HEK293 (cell line): Measurements from ENCODE around the gene CNOT6L.

Source experiments
- GLI2 ChIP-seq: fragments of 450-650 bp; formaldehyde crosslinking; IDR thresholded peaks from 2 replicates; pipeline ENCODE4; 2017; ENCODE audit warnings: missing biosample characterization, missing genetic modification characterization, low read depth, borderline replicate concordance
- KLF1 ChIP-seq: fragments of 450-650 bp; formaldehyde crosslinking; IDR thresholded peaks from 2 replicates; pipeline ENCODE4 v1.5.1; 2016; ENCODE audit warnings: missing biosample characterization, missing genetic modification characterization
- KLF17 ChIP-seq: fragments of 450-650 bp; formaldehyde crosslinking; IDR thresholded peaks from 2 replicates; pipeline ENCODE4 v1.5.1; 2016; ENCODE audit warnings: missing biosample characterization, missing genetic modification characterization
- KLF8 ChIP-seq: fragments of 450-650 bp; formaldehyde crosslinking; IDR thresholded peaks from 2 replicates; pipeline ENCODE4 v1.5.1; 2016; ENCODE audit warnings: missing biosample characterization, missing genetic modification characterization
- PRDM6 ChIP-seq: fragments of 450-650 bp; formaldehyde crosslinking; IDR thresholded peaks from 2 replicates; pipeline ENCODE4 v1.5.1; 2017; ENCODE audit warnings: missing biosample characterization, missing genetic modification characterization
- RBAK ChIP-seq: fragments of 450-650 bp; formaldehyde crosslinking; IDR thresholded peaks from 2 replicates; pipeline ENCODE4 v1.5.1; 2016; ENCODE audit warnings: missing biosample characterization, missing genetic modification characterization
- REPIN1 ChIP-seq: fragments of 450-650 bp; formaldehyde crosslinking; IDR thresholded peaks from 2 replicates; pipeline ENCODE4 v1.5.1; 2017; ENCODE audit warnings: missing biosample characterization, missing genetic modification characterization, low read depth
- TRIM28 ChIP-seq: IDR thresholded peaks from 2 replicates; pipeline ENCODE4 v1.6.1; 2011; ENCODE audit warnings: low read length, control low read depth, borderline replicate concordance
- YY2 ChIP-seq: fragments of 450-650 bp; formaldehyde crosslinking; IDR thresholded peaks from 2 replicates; pipeline ENCODE4 v1.5.1; 2016; ENCODE audit warnings: missing biosample characterization, missing genetic modification characterization
- ZBTB11 ChIP-seq: fragments of 450-650 bp; formaldehyde crosslinking; conservative IDR thresholded peaks from 2 replicates; pipeline ENCODE4 v1.5.1; 2016; ENCODE audit warnings: low read depth, missing biosample characterization, missing genetic modification characterization
- ZNF138 ChIP-seq: fragments of 450-650 bp; formaldehyde crosslinking; IDR thresholded peaks from 2 replicates; pipeline ENCODE4 v1.5.1; 2016; ENCODE audit warnings: missing biosample characterization, missing genetic modification characterization, borderline replicate concordance
- ZNF16 ChIP-seq: fragments of 450-650 bp; formaldehyde crosslinking; IDR thresholded peaks from 2 replicates; pipeline ENCODE4 v1.5.1; 2016; ENCODE audit warnings: low read depth, missing biosample characterization, missing genetic modification characterization
- ZNF221 ChIP-seq: fragments of 450-650 bp; formaldehyde crosslinking; IDR thresholded peaks from 2 replicates; pipeline ENCODE4 v1.5.1; 2017; ENCODE audit warnings: missing biosample characterization, missing genetic modification characterization, borderline replicate concordance
- ZNF311 ChIP-seq: fragments of 450-650 bp; formaldehyde crosslinking; IDR thresholded peaks from 2 replicates; pipeline ENCODE4 v1.5.1; 2017; ENCODE audit warnings: missing biosample characterization, missing genetic modification characterization, borderline replicate concordance
- ZNF404 ChIP-seq: fragments of 450-650 bp; formaldehyde crosslinking; IDR thresholded peaks from 2 replicates; pipeline ENCODE4 v1.5.1; 2017; ENCODE audit warnings: missing biosample characterization, missing genetic modification characterization
- ZNF544 ChIP-seq: fragments of 450-650 bp; formaldehyde crosslinking; IDR thresholded peaks from 2 replicates; pipeline ENCODE4 v1.5.0; 2017; ENCODE audit warnings: missing biosample characterization, missing genetic modification characterization
- ZNF658 ChIP-seq: fragments of 450-650 bp; formaldehyde crosslinking; IDR thresholded peaks from 2 replicates; pipeline ENCODE4; 2016; ENCODE audit warnings: missing biosample characterization, missing genetic modification characterization
- ZNF660 ChIP-seq: fragments of 450-650 bp; IDR thresholded peaks from 2 replicates; pipeline ENCODE4 v1.5.1; 2018; ENCODE audit warnings: missing biosample characterization, mild to moderate bottlenecking, missing genetic modification characterization
- ZNF791 ChIP-seq: fragments of 450-650 bp; formaldehyde crosslinking; IDR thresholded peaks from 2 replicates; pipeline ENCODE4 v1.5.1; 2016; ENCODE audit warnings: missing biosample characterization, missing genetic modification characterization
- ZNF830 ChIP-seq: fragments of 450-650 bp; IDR thresholded peaks from 2 replicates; pipeline ENCODE4 v1.5.0; 2018; ENCODE audit warnings: missing biosample characterization, missing genetic modification characterization, low read depth, mild to moderate bottlenecking, moderate library complexity
- ZSCAN16 ChIP-seq: fragments of 450-650 bp; formaldehyde crosslinking; IDR thresholded peaks from 2 replicates; pipeline ENCODE4 v1.5.1; 2016; ENCODE audit warnings: missing biosample characterization, missing genetic modification characterization
- TF ChIP-seq, protein P1 (sequence below): fragments of 450-650 bp; formaldehyde crosslinking; IDR thresholded peaks from 2 replicates; pipeline ENCODE4 v1.5.1; 2016; ENCODE audit warnings: missing biosample characterization, missing genetic modification characterization, borderline replicate concordance
- TF ChIP-seq, protein P2 (sequence below): fragments of 450-650 bp; formaldehyde crosslinking; IDR thresholded peaks from 2 replicates; pipeline ENCODE4 v1.5.1; 2016; ENCODE audit warnings: missing biosample characterization, missing genetic modification characterization, borderline replicate concordance
- TF ChIP-seq, protein P3 (sequence below): fragments of 450-650 bp; formaldehyde crosslinking; IDR thresholded peaks from 2 replicates; pipeline ENCODE4 v1.5.1; 2017; ENCODE audit warnings: missing biosample characterization, missing genetic modification characterization

The CNOT6L gene

DNA sequence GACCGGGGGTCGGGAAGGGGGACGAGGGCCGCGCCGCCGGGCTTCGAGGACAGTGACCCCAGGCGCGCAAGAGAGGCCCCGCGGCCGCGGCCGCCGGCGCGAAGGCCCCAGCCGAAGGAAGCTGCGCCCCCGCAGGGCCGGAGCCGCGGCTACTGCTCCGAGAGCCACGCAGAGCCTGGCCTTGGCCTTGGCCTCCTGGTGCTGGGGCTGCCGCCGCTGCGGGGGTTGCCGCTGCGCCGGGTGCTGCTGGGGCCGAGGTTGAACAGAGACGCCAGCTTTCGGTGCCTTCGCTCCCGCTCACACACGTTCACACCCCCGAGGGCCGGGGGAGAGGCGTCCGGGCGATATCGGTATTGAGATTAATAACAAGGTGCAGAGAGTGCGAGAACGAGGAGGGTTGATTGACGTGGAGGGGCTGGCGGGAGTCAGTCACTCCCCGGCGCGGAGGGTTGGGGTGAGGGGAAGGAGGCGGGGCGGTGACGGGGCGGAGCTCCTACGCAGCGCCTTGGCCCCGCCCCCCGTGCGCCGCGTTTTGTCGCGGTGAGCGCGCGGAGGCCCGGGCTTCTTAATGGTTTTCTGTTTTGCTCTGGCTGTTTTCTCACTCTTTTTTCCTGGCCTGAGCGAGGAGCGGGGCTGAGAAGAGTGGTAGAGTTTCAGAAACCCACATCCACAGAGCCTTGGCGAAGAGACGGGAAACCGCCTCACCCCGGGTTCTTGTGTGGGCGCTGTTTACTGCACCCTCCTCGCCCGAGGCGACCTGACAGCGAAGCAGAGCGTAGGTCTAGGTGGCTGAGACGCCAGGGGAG is 878 bp upstream of the CNOT6L start (continued):
- TF ChIP-seq, protein P1, sequence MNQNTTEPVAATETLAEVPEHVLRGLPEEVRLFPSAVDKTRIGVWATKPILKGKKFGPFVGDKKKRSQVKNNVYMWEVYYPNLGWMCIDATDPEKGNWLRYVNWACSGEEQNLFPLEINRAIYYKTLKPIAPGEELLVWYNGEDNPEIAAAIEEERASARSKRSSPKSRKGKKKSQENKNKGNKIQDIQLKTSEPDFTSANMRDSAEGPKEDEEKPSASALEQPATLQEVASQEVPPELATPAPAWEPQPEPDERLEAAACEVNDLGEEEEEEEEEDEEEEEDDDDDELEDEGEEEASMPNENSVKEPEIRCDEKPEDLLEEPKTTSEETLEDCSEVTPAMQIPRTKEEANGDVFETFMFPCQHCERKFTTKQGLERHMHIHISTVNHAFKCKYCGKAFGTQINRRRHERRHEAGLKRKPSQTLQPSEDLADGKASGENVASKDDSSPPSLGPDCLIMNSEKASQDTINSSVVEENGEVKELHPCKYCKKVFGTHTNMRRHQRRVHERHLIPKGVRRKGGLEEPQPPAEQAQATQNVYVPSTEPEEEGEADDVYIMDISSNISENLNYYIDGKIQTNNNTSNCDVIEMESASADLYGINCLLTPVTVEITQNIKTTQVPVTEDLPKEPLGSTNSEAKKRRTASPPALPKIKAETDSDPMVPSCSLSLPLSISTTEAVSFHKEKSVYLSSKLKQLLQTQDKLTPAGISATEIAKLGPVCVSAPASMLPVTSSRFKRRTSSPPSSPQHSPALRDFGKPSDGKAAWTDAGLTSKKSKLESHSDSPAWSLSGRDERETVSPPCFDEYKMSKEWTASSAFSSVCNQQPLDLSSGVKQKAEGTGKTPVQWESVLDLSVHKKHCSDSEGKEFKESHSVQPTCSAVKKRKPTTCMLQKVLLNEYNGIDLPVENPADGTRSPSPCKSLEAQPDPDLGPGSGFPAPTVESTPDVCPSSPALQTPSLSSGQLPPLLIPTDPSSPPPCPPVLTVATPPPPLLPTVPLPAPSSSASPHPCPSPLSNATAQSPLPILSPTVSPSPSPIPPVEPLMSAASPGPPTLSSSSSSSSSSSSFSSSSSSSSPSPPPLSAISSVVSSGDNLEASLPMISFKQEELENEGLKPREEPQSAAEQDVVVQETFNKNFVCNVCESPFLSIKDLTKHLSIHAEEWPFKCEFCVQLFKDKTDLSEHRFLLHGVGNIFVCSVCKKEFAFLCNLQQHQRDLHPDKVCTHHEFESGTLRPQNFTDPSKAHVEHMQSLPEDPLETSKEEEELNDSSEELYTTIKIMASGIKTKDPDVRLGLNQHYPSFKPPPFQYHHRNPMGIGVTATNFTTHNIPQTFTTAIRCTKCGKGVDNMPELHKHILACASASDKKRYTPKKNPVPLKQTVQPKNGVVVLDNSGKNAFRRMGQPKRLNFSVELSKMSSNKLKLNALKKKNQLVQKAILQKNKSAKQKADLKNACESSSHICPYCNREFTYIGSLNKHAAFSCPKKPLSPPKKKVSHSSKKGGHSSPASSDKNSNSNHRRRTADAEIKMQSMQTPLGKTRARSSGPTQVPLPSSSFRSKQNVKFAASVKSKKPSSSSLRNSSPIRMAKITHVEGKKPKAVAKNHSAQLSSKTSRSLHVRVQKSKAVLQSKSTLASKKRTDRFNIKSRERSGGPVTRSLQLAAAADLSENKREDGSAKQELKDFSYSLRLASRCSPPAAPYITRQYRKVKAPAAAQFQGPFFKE (tag by site-specific recombination) = no peak
- TF ChIP-seq ZNF138 (tag by site-specific recombination) (no peak), ZNF658 (tag by site-specific recombination) (no peak), GLI2 (tag by site-specific recombination) (no peak), ZNF16 (tag by site-specific recombination) (no peak), ZNF311 (no peak), ZNF660 (0 out of 2 replicates have a peak, but pooled peaks have one; percentile 37), ZNF830 (tag by site-specific recombination) (no peak), KLF8 (tag by site-specific recombination) (peak; percentile 71), ZNF544 (tag by site-specific recombination) (no peak), REPIN1 (tag by site-specific recombination) (no peak), KLF17 (tag by site-specific recombination) (no peak; the same call in 1 of the 2 replicates), KLF1 (peak; percentile 36; the same call in 1 of the 2 replicates), ZNF791 (no peak), YY2 (tag by site-specific recombination) (no peak), ZNF221 (tag by site-specific recombination) (no peak), TRIM28 (no peak), ZSCAN16 (tag by site-specific recombination) (no peak), ZBTB11 (tag by site-specific recombination) (no peak; the same call in 1 of the 2 replicates), PRDM6 (no peak), RBAK (tag by site-specific recombination) (no peak), ZNF404 (tag by site-specific recombination) (no peak)
- TF ChIP-seq, protein P2, sequence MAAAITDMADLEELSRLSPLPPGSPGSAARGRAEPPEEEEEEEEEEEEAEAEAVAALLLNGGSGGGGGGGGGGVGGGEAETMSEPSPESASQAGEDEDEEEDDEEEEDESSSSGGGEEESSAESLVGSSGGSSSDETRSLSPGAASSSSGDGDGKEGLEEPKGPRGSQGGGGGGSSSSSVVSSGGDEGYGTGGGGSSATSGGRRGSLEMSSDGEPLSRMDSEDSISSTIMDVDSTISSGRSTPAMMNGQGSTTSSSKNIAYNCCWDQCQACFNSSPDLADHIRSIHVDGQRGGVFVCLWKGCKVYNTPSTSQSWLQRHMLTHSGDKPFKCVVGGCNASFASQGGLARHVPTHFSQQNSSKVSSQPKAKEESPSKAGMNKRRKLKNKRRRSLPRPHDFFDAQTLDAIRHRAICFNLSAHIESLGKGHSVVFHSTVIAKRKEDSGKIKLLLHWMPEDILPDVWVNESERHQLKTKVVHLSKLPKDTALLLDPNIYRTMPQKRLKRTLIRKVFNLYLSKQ (tag by site-specific recombination) = no peak
- TF ChIP-seq, protein P3, sequence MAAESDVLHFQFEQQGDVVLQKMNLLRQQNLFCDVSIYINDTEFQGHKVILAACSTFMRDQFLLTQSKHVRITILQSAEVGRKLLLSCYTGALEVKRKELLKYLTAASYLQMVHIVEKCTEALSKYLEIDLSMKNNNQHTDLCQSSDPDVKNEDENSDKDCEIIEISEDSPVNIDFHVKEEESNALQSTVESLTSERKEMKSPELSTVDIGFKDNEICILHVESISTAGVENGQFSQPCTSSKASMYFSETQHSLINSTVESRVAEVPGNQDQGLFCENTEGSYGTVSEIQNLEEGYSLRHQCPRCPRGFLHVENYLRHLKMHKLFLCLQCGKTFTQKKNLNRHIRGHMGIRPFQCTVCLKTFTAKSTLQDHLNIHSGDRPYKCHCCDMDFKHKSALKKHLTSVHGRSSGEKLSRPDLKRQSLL (tag by site-specific recombination) = no peak
